AG09309 (cell line): ENCODE data around the gene CD63.

Experiments used
- DNase-seq: peaks from one replicate; pipeline ENCODE4 v3.0.0-alpha.2; 2010; ENCODE audit warnings: low read depth
- H3K4me3 ChIP-seq: 2 replicates; pipeline ENCODE4 v1.5.1; 2011; ENCODE audit warnings: mild to moderate bottlenecking, low read depth, low read length, moderate library complexity; ENCODE audit not compliant: control insufficient read depth
- TF ChIP-seq, protein P1 (sequence below): IDR thresholded peaks from 2 replicates; pipeline ENCODE4 v1.5.1; 2011; ENCODE audit warnings: mild to moderate bottlenecking, low read depth, low read length, inconsistent platforms; ENCODE audit not compliant: insufficient read depth, control insufficient read depth; ENCODE audit errors: missing control alignments

CD63 gene

DNA sequence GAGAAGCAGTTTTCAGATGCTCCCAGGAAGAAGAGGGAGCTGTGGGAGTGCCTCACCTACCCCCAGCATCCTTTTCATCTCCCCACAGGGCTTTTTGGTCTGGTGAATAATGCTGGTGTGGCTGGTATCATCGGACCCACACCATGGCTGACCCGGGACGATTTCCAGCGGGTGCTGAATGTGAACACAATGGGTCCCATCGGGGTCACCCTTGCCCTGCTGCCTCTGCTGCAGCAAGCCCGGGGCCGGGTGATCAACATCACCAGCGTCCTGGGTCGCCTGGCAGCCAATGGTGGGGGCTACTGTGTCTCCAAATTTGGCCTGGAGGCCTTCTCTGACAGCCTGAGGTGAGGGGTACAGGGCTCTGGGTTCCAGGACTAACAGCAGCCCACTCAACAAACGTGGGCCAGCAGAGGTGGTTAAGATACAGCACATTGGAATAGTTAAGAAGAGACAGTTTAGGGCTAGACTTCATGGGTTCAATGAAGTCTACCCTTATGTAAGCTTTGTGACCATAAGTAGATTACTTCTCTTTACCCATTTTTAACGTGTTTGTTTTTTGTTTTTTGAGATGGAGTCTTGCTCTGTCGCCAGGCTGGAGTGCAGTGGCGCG lies 7.1 kb downstream of the CD63 start:
- H3K4me3 ChIP-seq: no peak overlapping the region; the same call in 1 of the 2 replicates
- no peak for DNase-seq
- TF ChIP-seq, protein P1, sequence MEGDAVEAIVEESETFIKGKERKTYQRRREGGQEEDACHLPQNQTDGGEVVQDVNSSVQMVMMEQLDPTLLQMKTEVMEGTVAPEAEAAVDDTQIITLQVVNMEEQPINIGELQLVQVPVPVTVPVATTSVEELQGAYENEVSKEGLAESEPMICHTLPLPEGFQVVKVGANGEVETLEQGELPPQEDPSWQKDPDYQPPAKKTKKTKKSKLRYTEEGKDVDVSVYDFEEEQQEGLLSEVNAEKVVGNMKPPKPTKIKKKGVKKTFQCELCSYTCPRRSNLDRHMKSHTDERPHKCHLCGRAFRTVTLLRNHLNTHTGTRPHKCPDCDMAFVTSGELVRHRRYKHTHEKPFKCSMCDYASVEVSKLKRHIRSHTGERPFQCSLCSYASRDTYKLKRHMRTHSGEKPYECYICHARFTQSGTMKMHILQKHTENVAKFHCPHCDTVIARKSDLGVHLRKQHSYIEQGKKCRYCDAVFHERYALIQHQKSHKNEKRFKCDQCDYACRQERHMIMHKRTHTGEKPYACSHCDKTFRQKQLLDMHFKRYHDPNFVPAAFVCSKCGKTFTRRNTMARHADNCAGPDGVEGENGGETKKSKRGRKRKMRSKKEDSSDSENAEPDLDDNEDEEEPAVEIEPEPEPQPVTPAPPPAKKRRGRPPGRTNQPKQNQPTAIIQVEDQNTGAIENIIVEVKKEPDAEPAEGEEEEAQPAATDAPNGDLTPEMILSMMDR: no peak

DNA sequence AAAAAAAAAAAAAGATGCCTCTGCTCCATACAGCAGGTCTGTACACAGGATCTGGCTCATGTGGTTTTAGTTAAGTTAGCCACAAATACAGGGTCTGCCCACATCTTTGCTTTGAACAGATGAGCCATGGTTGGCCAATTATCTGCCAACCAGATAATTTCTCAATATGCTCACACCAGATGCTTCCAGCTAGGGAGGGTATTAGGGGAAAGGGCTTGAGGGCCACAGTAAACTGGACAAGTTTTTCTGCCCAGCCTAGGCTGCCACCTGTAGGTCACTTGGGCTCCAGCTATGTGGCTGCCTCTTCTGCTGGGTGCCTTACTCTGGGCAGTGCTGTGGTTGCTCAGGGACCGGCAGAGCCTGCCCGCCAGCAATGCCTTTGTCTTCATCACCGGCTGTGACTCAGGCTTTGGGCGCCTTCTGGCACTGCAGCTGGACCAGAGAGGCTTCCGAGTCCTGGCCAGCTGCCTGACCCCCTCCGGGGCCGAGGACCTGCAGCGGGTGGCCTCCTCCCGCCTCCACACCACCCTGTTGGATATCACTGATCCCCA lies 7.8 kb downstream of the CD63 start:
- DNase-seq: peak; percentile 91
- TF ChIP-seq, protein P1: peak; percentile 66
- no peak overlapping the region for H3K4me3 ChIP-seq

DNA sequence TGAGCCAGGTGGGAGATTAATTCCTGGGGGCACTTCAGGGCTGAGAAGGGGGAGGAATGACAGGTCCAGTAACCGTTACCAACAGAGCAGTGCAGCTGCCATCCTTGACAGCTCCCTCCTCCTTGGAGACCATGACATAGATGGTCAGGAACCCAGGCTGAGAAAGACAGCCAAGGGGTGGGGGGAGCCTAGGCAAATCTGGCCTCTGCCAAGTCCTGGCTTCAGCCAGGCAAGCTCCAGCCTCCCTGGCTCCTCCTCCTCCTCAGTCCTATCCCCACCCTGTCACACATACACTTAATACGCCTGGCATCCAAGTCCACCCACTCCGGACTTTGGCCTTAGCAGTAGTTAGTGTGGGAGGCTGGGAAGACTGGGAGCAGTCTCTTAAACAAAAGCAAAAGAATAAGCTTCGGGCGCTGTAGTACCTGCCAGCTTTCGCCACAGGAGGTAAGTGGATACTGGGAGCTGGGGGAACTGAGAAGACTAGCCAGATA lies 8.7 kb downstream of the CD63 start, which contains the start of gene RDH5:
RDH5 (plus strand) TSS at position 323 of the 494 bp plus-strand sequence. CDS start 792 bp downstream, outside the sequence.
- peak within 1 kb of the TSS; percentile 5; the same call in 1 of the 2 replicates for H3K4me3 ChIP-seq
- peak; percentile 70 for DNase-seq
- TF ChIP-seq, protein P1: no peak

DNA sequence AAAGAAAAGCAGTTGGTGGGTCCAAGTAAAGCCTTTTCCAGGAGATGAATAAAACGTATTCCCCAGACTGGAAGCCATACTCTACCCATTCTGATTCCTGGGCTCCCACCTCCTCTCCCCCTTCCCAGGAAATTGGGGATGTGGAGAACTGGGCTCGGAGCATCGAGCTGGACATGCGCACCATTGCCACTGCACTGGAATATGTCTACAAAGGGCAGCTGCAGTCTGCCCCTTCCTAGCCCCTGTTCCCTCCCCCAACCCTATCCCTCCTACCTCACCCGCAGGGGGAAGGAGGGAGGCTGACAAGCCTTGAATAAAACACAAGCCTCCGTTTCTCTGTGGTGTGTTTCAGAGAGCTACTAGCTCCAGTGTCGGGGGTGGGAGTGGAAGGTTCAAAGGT lies 9.4 kb downstream of the CD63 start:
- no peak for DNase-seq
- TF ChIP-seq, protein P1: no peak
- no peak overlapping the region for H3K4me3 ChIP-seq

DNA sequence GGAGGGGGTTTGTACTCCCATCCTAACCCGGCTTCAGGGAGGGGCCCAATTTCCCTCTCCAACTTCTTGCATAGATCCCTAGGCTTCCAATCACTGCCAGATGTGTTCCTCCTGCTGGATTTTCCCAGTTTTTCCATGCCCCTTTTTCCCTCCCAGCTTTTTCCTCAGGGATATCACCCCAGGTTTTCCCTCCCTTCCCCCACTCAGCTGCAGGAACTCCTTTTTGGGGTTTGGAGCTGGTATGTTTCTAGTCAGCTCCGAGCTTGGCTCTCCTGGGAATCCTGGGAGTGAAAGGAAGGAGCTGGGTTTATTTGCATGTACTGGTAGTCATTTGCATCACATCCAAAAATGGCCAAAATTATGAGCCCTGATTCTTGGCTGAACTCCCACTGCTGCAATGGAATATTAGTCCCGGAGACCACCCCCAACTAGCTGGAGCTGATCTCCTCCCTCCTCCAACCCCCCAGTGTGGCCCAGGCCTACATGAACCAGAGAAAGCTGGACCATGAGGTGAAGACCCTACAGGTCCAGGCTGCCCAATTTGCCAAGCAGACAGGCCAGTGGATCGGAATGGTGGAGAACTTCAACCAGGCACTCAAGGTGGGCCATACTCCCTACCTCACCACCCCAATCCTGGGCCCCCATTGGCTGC lies 10.1 kb downstream of the CD63 start:
- TF ChIP-seq, protein P1: no peak
- H3K4me3 ChIP-seq: no peak overlapping the region
- DNase-seq: no peak

DNA sequence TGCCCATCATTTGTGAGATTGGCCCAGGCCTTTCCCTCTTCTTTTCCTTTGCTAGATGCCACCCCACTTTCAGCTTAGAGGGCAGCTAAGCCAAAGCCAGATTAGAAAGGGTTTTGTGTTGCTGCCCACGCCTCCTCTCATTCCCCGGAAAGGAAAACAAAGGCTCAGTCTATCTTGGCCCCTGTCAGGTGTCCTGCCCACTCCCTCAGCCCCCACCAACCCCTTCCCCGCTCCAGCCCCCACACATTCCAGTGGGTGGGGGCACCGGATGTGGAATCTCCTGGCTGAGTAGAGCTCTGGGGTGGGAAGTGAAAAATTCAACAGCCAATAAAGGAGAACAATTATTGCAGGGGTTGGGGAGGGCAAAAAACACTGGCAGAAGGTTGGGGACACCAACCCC lies 10.8 kb downstream of the CD63 start:
- TF ChIP-seq, protein P1: no peak
- no peak for DNase-seq
- H3K4me3 ChIP-seq: no peak overlapping the region
